Uterus (tissue), 4 donors: ENCODE measurements around the gene RPS15. TPM values are rescaled to one million over a fixed set of nuclear protein-coding genes. Genes with fewer than 3 reads are reported as not detected.
"Not testable (repeated sequence)": the region's sequence is repeated elsewhere in the genome, so short reads cannot be mapped to it uniquely, and the experiment has no call there.

Experiments
- DNase-seq, 2 donors: peaks; one replicate each; pipeline ENCODE4 v3.0.0-alpha.2; 2019 to 2020
- H3K27ac ChIP-seq, 2 donors: fragments of 200-600 bp; sonication (generic); 1 replicate in 1 of 2; 2 replicates in 1 of 2; pipeline ENCODE4 v1.5.1; 2016 to 2018
- H3K27me3 ChIP-seq, 2 donors: fragments of 200-600 bp; sonication (generic); one replicate each; pipeline ENCODE4 v1.5.1; 2018 to 2019; ENCODE audit warnings: control low read depth in 1 of 2
- H3K36me3 ChIP-seq, 2 donors: fragments of 200-600 bp; sonication (generic); one replicate each; pipeline ENCODE4 v1.5.1; 2019; ENCODE audit warnings: control low read depth in 1 of 2
- H3K4me1 ChIP-seq, 2 donors: fragments of 200-600 bp; sonication (generic); one replicate each; pipeline ENCODE4 v1.5.1; 2018 to 2019; ENCODE audit warnings: control low read depth in 1 of 2
- H3K4me3 ChIP-seq, 2 donors: fragments of 200-600 bp; sonication (generic); 1 replicate in 1 of 2; 2 replicates in 1 of 2; pipeline ENCODE4 v1.5.1; 2018 to 2019; ENCODE audit warnings: mild to moderate bottlenecking in 1 of 2
- H3K9me3 ChIP-seq, 2 donors: fragments of 200-600 bp; sonication (generic); one replicate each; pipeline ENCODE4 v1.5.1; 2019; ENCODE audit warnings: control low read depth in 1 of 2
- POLR2A ChIP-seq, 2 donors: fragments of 450-650 bp; IDR thresholded peaks; one replicate each; pipeline ENCODE4 v1.6.1; 2016; ENCODE audit warnings: antibody characterized with exemption in 2 of 2, mild to moderate bottlenecking in 1 of 2, moderate library complexity in 1 of 2
- intact Hi-C: fragments of 100-400 bp; cut with DNase I; formaldehyde crosslinking; loops from one replicate; pipeline ENCODE4 v1.15.1; 2023; ENCODE audit warnings: low total_unique reads
- total RNA-seq, 4 donors: library from RNA; depleted of rRNA in 3 of 4; stranded (reverse); fragments of >200 nt in 3 of 4; gene quantifications; one replicate each; pipeline versions ENCODE4 v1.1.0 to v1.2.4, GENCODE V29; 2014 to 2023
- TF ChIP-seq, protein P1 (sequence below), 4 experiments: fragments of 200-600 bp in 2 of 4; fragments of 450-650 bp in 2 of 4; sonication (generic) in 2 of 4; IDR thresholded peaks; one replicate each; pipeline ENCODE4 v1.5.1; 2016 to 2019; ENCODE audit warnings: antibody characterized with exemption in 4 of 4, mild to moderate bottlenecking in 2 of 4, moderate library complexity in 1 of 4
- donor health status: DM: yes; HTN: yes; CAD: no.

The RPS15 gene
- total RNA-seq, 4 donors from 2014 or later, result 648 to 5,728 (median 1,854) TPM

GRCh38 chr19:1437609-1438008 is 587 bp upstream of the RPS15 start:
- no peak for DNase-seq
- peaks cover 0 to 14% of the 10 kb centered on the region in 2 donors for H3K4me1 ChIP-seq
- no peaks in the 10 kb centered on the region for H3K36me3 ChIP-seq
- TF ChIP-seq, protein P1, sequence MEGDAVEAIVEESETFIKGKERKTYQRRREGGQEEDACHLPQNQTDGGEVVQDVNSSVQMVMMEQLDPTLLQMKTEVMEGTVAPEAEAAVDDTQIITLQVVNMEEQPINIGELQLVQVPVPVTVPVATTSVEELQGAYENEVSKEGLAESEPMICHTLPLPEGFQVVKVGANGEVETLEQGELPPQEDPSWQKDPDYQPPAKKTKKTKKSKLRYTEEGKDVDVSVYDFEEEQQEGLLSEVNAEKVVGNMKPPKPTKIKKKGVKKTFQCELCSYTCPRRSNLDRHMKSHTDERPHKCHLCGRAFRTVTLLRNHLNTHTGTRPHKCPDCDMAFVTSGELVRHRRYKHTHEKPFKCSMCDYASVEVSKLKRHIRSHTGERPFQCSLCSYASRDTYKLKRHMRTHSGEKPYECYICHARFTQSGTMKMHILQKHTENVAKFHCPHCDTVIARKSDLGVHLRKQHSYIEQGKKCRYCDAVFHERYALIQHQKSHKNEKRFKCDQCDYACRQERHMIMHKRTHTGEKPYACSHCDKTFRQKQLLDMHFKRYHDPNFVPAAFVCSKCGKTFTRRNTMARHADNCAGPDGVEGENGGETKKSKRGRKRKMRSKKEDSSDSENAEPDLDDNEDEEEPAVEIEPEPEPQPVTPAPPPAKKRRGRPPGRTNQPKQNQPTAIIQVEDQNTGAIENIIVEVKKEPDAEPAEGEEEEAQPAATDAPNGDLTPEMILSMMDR (IDR thresholded peaks at IDR 0.05), result no peak
- no peak for TF ChIP-seq POLR2A (IDR thresholded peaks at IDR 0.05)
- no peak overlapping the region for H3K4me3 ChIP-seq
- H3K27ac ChIP-seq, result no peak overlapping the region
- no peaks in the 10 kb centered on the region for H3K27me3 ChIP-seq
- no peaks in the 10 kb centered on the region for H3K9me3 ChIP-seq
- intact Hi-C loops, result no loop called here

DNA sequence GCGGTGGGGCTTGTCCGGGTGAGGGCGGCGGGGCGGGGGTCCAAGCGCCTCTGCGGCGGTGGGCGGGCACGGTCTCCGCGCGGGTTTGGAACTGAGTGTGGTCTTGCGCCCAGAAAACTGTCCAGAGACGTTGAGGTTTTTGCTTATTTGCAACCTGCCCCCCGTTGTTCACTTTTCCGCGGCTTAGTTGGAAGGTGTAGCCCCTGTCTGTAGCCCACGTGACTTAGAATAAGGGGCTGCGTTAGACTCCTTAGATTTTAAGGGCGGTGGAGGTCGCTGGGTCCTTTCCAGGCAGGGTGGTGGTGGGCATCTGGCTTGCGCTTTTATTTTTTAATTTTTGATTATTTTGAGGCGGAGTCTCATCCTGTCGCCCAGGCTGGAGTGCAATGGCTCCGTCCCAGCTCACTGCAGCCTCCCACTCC is 748 bp downstream of the RPS15 start:
- peaks cover 0 to 14% of the 10 kb centered on the region in 2 donors for H3K4me1 ChIP-seq
- no peaks in the 10 kb centered on the region for H3K36me3 ChIP-seq
- H3K27ac ChIP-seq, result peak overlapping the region; percentile 80 to 83
- peak overlapping the region; percentile 79 to 83 for H3K4me3 ChIP-seq
- intact Hi-C loops, result no loop called here
- no peak for DNase-seq
- no peaks in the 10 kb centered on the region for H3K9me3 ChIP-seq
- H3K27me3 ChIP-seq, result no peaks in the 10 kb centered on the region
- TF ChIP-seq, protein P1 (IDR thresholded peaks at IDR 0.05), result no peak
- no peak for TF ChIP-seq POLR2A (IDR thresholded peaks at IDR 0.05)

DNA sequence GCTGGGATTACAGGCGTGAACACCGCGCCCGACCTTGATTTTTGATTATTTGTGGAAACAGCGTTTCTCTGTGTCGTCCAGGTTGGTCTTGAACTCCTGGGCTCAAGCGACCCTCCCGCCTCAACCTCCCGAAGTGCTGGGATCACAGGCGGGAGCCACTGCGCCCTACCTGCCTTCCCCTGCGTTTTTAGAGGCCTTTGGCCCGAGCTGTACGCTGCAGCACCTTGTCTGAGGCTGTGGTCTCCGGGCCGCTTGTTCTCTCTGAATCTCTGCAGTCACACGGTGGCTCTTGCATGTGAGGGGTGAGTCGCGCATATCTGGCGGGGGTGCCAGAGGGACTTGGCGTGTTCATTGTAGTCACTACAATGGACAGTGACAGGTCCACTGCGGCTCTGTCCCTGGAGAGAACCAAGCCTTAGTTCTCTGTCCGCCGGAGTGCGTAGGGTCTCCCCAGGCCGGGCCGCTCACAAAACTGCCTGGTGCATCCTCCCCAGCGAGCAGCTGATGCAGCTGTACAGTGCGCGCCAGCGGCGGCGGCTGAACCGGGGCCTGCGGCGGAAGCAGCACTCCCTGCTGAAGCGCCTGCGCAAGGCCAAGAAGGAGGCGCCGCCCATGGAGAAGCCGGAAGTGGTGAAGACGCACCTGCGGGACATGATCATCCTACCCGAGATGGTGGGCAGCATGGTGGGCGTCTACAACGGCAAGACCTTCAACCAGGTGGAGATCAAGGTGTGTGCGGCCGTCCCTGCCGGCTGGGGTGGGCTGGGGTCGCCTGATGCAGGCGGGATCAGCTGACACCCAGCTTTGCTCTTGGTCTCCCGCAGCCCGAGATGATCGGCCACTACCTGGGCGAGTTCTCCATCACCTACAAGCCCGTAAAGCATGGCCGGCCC is 1.6 kb downstream of the RPS15 start:
- H3K27me3 ChIP-seq, intact Hi-C loops, H3K9me3 ChIP-seq, H3K36me3 ChIP-seq: not testable (repeated sequence)
- Histone ChIP-seq H3K27ac (peak overlapping the region in 1 of 2 donors; percentile 80), H3K4me3 (peak overlapping the region; percentile 79 to 83), H3K4me1 (peaks cover 0 to 14% of the 10 kb centered on the region in 2 donors)
- peak in 1 of 2 donors; percentile 17 for DNase-seq

GRCh38 chr19:1440418-1440801 is 2.2 kb downstream of the RPS15 start:
- intact Hi-C loops, result no loop called here
- no peak for DNase-seq
- Histone ChIP-seq H3K27me3 (peaks cover under 1 to 2% of the 10 kb centered on the region in 2 donors), H3K4me1 (peaks cover 0 to 14% of the 10 kb centered on the region in 2 donors), H3K9me3 (no peaks in the 10 kb centered on the region), H3K36me3 (no peaks in the 10 kb centered on the region), H3K27ac (no peak overlapping the region), H3K4me3 (no peak overlapping the region)
- TF ChIP-seq, protein P1 (IDR thresholded peaks at IDR 0.05), result no peak
- TF ChIP-seq POLR2A (IDR thresholded peaks at IDR 0.05), result no peak

GRCh38 chr19:1441022-1441426 is 2.8 kb downstream of the RPS15 start:
- Histone ChIP-seq H3K4me3 (no peak overlapping the region), H3K27me3 (peaks cover 6 to 8% of the 10 kb centered on the region in 2 donors), H3K36me3 (no peaks in the 10 kb centered on the region), H3K4me1 (peaks cover 0 to 17% of the 10 kb centered on the region in 2 donors), H3K27ac (no peak overlapping the region), H3K9me3 (no peaks in the 10 kb centered on the region)
- DNase-seq, result peak in 1 of 2 donors; percentile 13
- intact Hi-C loops, result no loop called here
- TF ChIP-seq, protein P1 (IDR thresholded peaks at IDR 0.05), result no peak
- TF ChIP-seq POLR2A (IDR thresholded peaks at IDR 0.05), result no peak
